Esophagus squamous epithelium (tissue), 5 donors: Measurements from ENCODE around the gene NNAT. TPM values are rescaled to one million over a fixed set of nuclear protein-coding genes. Genes with fewer than 3 reads are reported as not detected.

ENCODE experiments used
- DNase-seq: peaks from one replicate; lab custom pipeline; 2025; lab: John Stamatoyannopoulos, UW
- H3K27ac ChIP-seq, 4 donors: fragments of 200-600 bp; sonication (generic); one replicate each; pipeline ENCODE4 v1.5.1; 2016 to 2019; ENCODE audit warnings: mild to moderate bottlenecking in 1 of 4
- H3K27me3 ChIP-seq, 4 donors: fragments of 200-600 bp; sonication (generic); 1 replicate in 3 of 4; 2 replicates in 1 of 4; pipeline versions ENCODE4 v1.5.1 to v1.6.0; 2017 to 2021; ENCODE audit warnings: antibody characterized with exemption in 1 of 4
- H3K36me3 ChIP-seq, 3 donors: fragments of 200-600 bp; sonication (generic); one replicate each; pipeline ENCODE4 v1.5.1; 2016 to 2019
- H3K4me1 ChIP-seq, 3 donors: fragments of 200-600 bp; sonication (generic); one replicate each; pipeline ENCODE4 v1.5.1; 2017 to 2019
- H3K4me3 ChIP-seq, 4 donors: fragments of 200-600 bp; sonication (generic); 1 replicate in 3 of 4; 2 replicates in 1 of 4; pipeline ENCODE4 v1.5.1; 2016 to 2019; ENCODE audit warnings: mild to moderate bottlenecking in 2 of 4, moderate library complexity in 1 of 4
- H3K9me3 ChIP-seq, 3 donors: fragments of 200-600 bp; sonication (generic); one replicate each; pipeline ENCODE4 v1.5.1; 2016 to 2019
- POLR2A ChIP-seq, 4 donors: fragments of 450-650 bp; IDR thresholded peaks; one replicate each; pipeline ENCODE4 v1.6.1; 2017; ENCODE audit warnings: antibody characterized with exemption in 4 of 4, mild to moderate bottlenecking in 4 of 4, moderate library complexity in 3 of 4
- WGBS, 2 donors: methylation state at CpG; one replicate each; pipeline ENCODE4 v1.1.5; 2018; 5-methylcytosine and 5-hydroxymethylcytosine counted together
- intact Hi-C: fragments of 100-400 bp; cut with DNase I; formaldehyde crosslinking; loops from one replicate; pipeline ENCODE4 v1.15.0; 2022
- total RNA-seq, 4 donors: library from RNA; depleted of rRNA; stranded (reverse); fragments of >200 nt; gene quantifications; one replicate each; pipeline ENCODE4 v1.1.0, GENCODE V29; 2016
- TF ChIP-seq, protein P1 (sequence below), 6 experiments: fragments of 450-650 bp in 4 of 6; fragments of 200-600 bp in 2 of 6; sonication (generic) in 2 of 6; IDR thresholded peaks; one replicate each; pipeline ENCODE4 v1.5.1; 2016 to 2019; ENCODE audit warnings: antibody characterized with exemption in 6 of 6, mild to moderate bottlenecking in 4 of 6, moderate library complexity in 4 of 6
- donor health status: DM: yes; HTN: yes; CAD: no.

Gene NNAT
- total RNA-seq, 4 donors from 2014 or later = 0.76 to 1.9 (median 1.9) TPM; not detected in 1

DNA sequence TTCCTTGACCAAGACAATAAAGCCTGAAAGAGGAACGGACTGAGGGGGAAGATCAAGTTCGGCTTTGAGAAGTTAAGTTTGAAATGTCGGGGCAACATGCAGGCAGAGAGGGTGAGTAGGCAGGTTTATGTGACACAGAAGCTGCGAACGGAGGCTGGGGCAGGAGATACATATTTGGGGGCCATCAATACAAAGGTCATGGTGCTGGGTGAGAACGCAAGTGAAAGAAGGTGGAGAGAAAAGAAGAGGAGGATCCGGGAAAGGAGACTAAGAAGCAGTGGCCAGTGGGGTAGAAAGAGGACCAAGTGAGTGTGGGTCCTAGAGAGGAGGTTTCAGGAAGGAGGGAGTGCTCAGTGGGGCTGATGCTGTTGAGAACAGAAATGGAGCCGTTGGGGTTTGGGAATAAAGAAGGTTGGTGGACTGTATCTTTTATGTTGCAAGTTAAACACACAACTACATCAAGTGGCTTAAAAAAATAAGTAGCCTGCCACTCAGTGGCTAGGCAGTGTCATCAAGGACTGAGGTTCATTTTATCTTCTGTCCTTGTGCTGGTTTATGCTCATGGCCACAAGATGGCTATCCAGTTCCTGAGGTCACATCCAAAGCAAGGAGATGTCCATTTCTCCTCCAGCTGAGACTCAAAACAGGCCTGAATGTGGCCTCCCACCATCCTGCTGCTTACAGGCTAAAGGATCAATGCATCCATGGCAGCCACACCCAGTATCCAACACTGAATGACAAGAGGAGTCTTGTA, 8.3 kb downstream of the NNAT start:
- Histone ChIP-seq H3K9me3 (no peaks in the 10 kb centered on the region), H3K27me3 (no peaks in the 10 kb centered on the region), H3K27ac (peak overlapping the region in 1 of 4 donors; percentile 90), H3K4me1 (peaks cover 20 to 37% (median 25%) of the 10 kb centered on the region in 3 donors), H3K4me3 (no peak overlapping the region), H3K36me3 (peaks cover 0 to 3% (median 0%) of the 10 kb centered on the region in 3 donors)
- DNase-seq = no peak
- intact Hi-C loops = loop anchor here (10.0 kb wide), 1 partner anchor 145 kb away; no protein-coding TSS in a partner anchor
- TF ChIP-seq, protein P1, sequence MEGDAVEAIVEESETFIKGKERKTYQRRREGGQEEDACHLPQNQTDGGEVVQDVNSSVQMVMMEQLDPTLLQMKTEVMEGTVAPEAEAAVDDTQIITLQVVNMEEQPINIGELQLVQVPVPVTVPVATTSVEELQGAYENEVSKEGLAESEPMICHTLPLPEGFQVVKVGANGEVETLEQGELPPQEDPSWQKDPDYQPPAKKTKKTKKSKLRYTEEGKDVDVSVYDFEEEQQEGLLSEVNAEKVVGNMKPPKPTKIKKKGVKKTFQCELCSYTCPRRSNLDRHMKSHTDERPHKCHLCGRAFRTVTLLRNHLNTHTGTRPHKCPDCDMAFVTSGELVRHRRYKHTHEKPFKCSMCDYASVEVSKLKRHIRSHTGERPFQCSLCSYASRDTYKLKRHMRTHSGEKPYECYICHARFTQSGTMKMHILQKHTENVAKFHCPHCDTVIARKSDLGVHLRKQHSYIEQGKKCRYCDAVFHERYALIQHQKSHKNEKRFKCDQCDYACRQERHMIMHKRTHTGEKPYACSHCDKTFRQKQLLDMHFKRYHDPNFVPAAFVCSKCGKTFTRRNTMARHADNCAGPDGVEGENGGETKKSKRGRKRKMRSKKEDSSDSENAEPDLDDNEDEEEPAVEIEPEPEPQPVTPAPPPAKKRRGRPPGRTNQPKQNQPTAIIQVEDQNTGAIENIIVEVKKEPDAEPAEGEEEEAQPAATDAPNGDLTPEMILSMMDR (IDR thresholded peaks at IDR 0.05) = no peak
- TF ChIP-seq POLR2A (IDR thresholded peaks at IDR 0.05) = no peak
- WGBS, 2 donors = 62 to 70% methylated on average over 8 of the region's 8 CpGs

DNA sequence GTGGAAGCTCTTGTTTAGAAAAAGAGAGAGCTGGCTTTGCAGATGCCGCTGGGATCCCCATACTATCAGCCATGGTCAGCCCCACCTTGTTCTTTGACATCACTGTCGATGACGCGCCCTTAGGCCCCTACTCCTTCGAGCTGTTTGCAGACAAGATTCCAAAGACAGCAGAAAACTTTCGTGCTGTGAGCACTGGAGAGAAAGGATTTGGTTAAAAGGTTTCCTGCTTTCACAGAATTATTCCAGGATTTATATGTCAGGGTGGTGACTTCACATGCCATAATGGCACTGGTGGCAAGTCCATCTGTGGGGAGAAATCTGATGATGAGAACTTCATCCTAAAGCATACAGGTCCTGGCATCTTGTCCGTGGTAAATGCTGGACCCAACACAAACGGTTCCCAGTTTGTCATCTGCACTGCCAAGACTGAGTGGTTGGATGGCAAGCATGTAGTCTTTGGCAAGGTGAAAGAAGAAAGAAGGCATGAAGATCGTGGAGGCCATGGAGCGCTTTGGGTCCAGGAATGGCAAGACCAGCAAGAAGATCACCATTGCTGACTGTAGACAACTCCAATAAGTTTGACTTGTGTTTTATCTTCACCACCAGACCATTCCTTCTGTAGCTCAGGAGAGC, 9.0 kb downstream of the NNAT start:
- no peak for DNase-seq
- Histone ChIP-seq H3K27ac (no peak overlapping the region), H3K27me3 (no peaks in the 10 kb centered on the region), H3K36me3 (peaks cover 0 to 3% (median 0%) of the 10 kb centered on the region in 3 donors), H3K4me3 (no peak overlapping the region), H3K9me3 (no peaks in the 10 kb centered on the region), H3K4me1 (peaks cover 18 to 34% (median 18%) of the 10 kb centered on the region in 3 donors)
- TF ChIP-seq, protein P1 (IDR thresholded peaks at IDR 0.05) = no peak
- no peak for TF ChIP-seq POLR2A (IDR thresholded peaks at IDR 0.05)
- intact Hi-C loops = loop anchor here (10.0 kb wide), 1 partner anchor 145 kb away; no protein-coding TSS in a partner anchor
- 78 to 84% methylated on average over 10 of the region's 10 CpGs for WGBS, 2 donors

DNA sequence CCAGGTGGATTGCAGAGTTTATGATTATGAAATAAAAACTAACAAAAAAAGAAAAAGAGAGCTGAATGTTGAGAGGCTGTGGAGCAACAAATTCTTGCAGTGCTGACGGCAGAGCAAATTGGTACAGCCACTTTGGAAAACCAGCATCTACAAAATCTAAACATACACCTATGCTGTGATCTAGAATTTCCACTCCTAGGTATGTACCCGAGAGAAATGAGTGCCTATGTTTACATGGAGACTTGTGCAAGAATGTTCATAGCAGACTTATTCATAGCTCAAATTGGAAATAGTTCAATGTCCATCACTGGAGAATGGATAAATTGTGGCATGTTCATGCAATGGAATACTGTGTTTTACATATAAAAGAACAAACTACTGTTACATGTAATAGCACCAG, 9.6 kb downstream of the NNAT start:
- no peaks in the 10 kb centered on the region for H3K36me3 ChIP-seq
- 63 to 70% methylated on average over 2 of the region's 2 CpGs for WGBS, 2 donors
- H3K27me3 ChIP-seq = no peaks in the 10 kb centered on the region
- H3K9me3 ChIP-seq = no peaks in the 10 kb centered on the region
- TF ChIP-seq POLR2A (IDR thresholded peaks at IDR 0.05) = no peak
- TF ChIP-seq, protein P1 (IDR thresholded peaks at IDR 0.05) = no peak
- no peak overlapping the region for H3K4me3 ChIP-seq
- no peak for DNase-seq
- no peak overlapping the region for H3K27ac ChIP-seq
- H3K4me1 ChIP-seq = peaks cover 12 to 27% (median 12%) of the 10 kb centered on the region in 3 donors
- intact Hi-C loops = no loop called here

DNA sequence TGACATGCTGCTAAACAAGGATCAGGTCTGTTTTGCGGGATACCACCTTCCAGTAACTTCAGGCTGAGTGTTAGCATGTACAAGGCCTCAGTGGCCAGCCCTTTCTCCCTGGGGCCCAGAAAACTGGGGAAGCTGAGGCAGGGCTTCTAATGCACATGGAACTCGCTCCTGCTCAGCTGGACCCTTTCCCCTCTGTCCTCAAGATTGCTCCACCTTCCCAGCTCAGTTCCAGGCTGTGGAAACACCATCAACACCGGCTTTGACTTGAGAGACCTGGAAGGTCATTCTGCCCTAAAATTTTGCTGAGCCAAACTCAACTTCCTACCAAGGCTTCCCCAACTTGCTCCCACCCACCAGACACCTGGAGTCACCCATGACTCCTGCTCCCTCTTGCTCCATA, 10.8 kb downstream of the NNAT start:
- no peaks in the 10 kb centered on the region for H3K36me3 ChIP-seq
- peaks cover under 1 to 16% (median 7%) of the 10 kb centered on the region in 3 donors for H3K4me1 ChIP-seq
- no peak for TF ChIP-seq POLR2A (IDR thresholded peaks at IDR 0.05)
- TF ChIP-seq, protein P1 (IDR thresholded peaks at IDR 0.05) = no peak
- 85 to 100% methylated on average over 3 of the region's 3 CpGs for WGBS, 2 donors
- intact Hi-C loops = no loop called here
- no peak overlapping the region for H3K4me3 ChIP-seq
- H3K27ac ChIP-seq = no peak overlapping the region
- H3K9me3 ChIP-seq = no peaks in the 10 kb centered on the region
- no peak for DNase-seq
- H3K27me3 ChIP-seq = no peaks in the 10 kb centered on the region

DNA sequence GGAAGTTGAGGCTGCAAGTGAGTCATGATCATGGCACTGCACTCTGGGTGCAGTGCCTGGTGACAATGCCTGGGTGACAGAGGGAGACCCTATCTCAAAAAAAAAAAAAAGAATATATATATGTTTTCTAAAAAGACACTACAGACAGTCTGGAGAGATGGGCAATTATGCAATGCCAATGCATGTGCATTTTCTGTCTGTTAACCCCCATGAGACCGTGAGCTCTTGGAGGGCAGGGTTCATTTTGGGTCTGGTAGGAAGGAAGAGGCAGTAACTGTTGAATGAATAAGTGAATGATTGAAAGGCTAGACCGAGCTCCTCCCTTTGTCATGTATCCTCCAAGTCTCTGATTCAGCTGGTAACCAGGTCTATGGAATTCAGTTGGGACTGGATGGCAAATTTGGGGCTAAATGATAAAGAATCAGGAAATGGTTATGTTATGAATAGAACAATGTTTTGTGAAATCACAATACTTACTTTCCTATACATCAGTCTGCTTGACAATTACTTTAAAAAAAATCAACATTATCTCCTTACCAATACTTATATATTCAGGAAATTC, 12.2 kb downstream of the NNAT start:
- Histone ChIP-seq H3K4me3 (no peak overlapping the region), H3K36me3 (no peaks in the 10 kb centered on the region), H3K27ac (no peak overlapping the region), H3K4me1 (peaks cover 0 to 16% (median 6%) of the 10 kb centered on the region in 3 donors), H3K27me3 (no peaks in the 10 kb centered on the region), H3K9me3 (no peaks in the 10 kb centered on the region)
- no peak for TF ChIP-seq POLR2A (IDR thresholded peaks at IDR 0.05)
- TF ChIP-seq, protein P1 (IDR thresholded peaks at IDR 0.05) = no peak
- no peak for DNase-seq
- intact Hi-C loops = no loop called here
- WGBS, 2 donors = 67 to 69% methylated on average over 2 of the region's 2 CpGs
